Parathyroid adenoma (tissue), 2 donors: ENCODE results near the gene FHOD3.

Source experiments
- H2AFZ ChIP-seq: fragments of 300-600 bp; sonication (generic); one replicate; pipeline ENCODE4 v1.7.0; 2017; ENCODE audit warnings: antibody characterized with exemption, mild to moderate bottlenecking
- H3K27ac ChIP-seq: fragments of 300-600 bp; sonication (generic); one replicate; pipeline ENCODE4 v1.7.0; 2017
- H3K27me3 ChIP-seq: fragments of 300-600 bp; sonication (generic); one replicate; pipeline ENCODE4 v1.7.0; 2017; ENCODE audit warnings: low read length; ENCODE audit not compliant: control insufficient read depth, insufficient read depth
- H3K36me3 ChIP-seq: fragments of 300-600 bp; sonication (generic); one replicate; pipeline ENCODE4 v1.7.0; 2017; ENCODE audit warnings: low read length; ENCODE audit not compliant: control insufficient read depth, insufficient read depth
- H3K4me1 ChIP-seq: fragments of 300-600 bp; sonication (generic); one replicate; pipeline ENCODE4 v1.7.0; 2017; ENCODE audit warnings: control low read depth
- H3K4me2 ChIP-seq: fragments of 300-600 bp; sonication (generic); one replicate; pipeline ENCODE4 v1.7.0; 2017; ENCODE audit warnings: low read length
- H3K4me3 ChIP-seq: fragments of 300-600 bp; sonication (generic); one replicate; pipeline ENCODE4 v1.7.0; 2017; ENCODE audit warnings: low read depth, low read length
- H3K79me2 ChIP-seq: fragments of 300-600 bp; sonication (generic); one replicate; pipeline ENCODE4 v1.7.0; 2017; ENCODE audit warnings: control low read depth
- H3K9ac ChIP-seq: fragments of 300-600 bp; sonication (generic); one replicate; pipeline ENCODE4 v1.7.0; 2017; ENCODE audit warnings: mild to moderate bottlenecking
- H3K9me3 ChIP-seq: fragments of 300-600 bp; sonication (generic); one replicate; pipeline ENCODE4 v1.7.0; 2017; ENCODE audit warnings: low read length; ENCODE audit not compliant: control insufficient read depth
- CTCF ChIP-seq: fragments of 300-600 bp; sonication (generic); IDR thresholded peaks from one replicate; pipeline ENCODE4 v1.7.0; 2017; ENCODE audit warnings: antibody characterized with exemption, mild to moderate bottlenecking
- donor health status: primary hyperparathyroidism.

FHOD3 gene

GRCh38 chr18:36427831-36428230 is 130.3 kb downstream of the FHOD3 start:
- H3K4me1 ChIP-seq: no peaks in the 10 kb centered on the region
- no peak overlapping the region for H3K4me3 ChIP-seq
- TF ChIP-seq CTCF: no peak
- no peak overlapping the region for H3K9ac ChIP-seq
- H3K79me2 ChIP-seq: no peaks in the 10 kb centered on the region
- no peaks in the 10 kb centered on the region for H3K9me3 ChIP-seq
- no peak overlapping the region for H2AFZ ChIP-seq
- no peaks in the 10 kb centered on the region for H3K27me3 ChIP-seq
- no peak overlapping the region for H3K4me2 ChIP-seq
- H3K27ac ChIP-seq: no peak overlapping the region
- H3K36me3 ChIP-seq: no peaks in the 10 kb centered on the region

DNA sequence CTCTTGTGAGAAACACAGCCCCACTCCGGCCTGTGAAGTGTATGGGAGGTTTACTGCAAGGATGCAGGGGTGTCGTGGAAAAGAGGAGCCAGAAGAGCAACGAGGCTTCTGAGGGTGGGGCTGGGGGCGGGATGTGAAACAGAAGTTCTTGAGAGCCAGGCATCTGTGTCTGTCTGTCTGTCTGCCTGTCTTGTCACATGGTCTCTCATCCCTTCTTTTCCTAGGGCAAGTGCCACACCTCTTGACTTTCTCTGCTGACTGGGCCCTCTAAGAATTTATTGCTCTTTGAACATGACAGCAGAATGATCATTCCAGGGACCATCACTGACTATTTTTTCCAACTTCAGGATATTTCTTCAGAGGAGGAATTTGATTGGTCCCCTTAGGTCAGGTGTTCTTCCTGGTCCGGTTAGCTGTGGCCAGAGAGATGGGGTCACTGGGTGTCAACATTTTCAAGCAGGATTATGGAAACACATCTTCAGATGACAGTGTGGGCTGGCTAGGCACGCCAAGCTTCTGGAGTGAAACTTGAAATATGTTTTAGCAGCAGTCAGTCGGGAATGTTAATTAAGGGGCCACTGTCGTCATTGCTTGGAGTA is 131.0 kb downstream of the FHOD3 start:
- no peak overlapping the region for H2AFZ ChIP-seq
- no peaks in the 10 kb centered on the region for H3K9me3 ChIP-seq
- no peak overlapping the region for H3K4me2 ChIP-seq
- H3K4me1 ChIP-seq: no peaks in the 10 kb centered on the region
- no peak overlapping the region for H3K27ac ChIP-seq
- no peaks in the 10 kb centered on the region for H3K36me3 ChIP-seq
- TF ChIP-seq CTCF: no peak
- H3K4me3 ChIP-seq: no peak overlapping the region
- no peaks in the 10 kb centered on the region for H3K79me2 ChIP-seq
- no peaks in the 10 kb centered on the region for H3K27me3 ChIP-seq
- no peak overlapping the region for H3K9ac ChIP-seq

- Histone ChIP-seq H3K79me2 (no peaks in the 10 kb centered on the region), H3K4me3 (no peak overlapping the region), H3K27ac (no peak overlapping the region), H3K27me3 (no peaks in the 10 kb centered on the region), H3K9ac (no peak overlapping the region), H3K4me1 (no peaks in the 10 kb centered on the region), H3K4me2 (no peak overlapping the region), H2AFZ (no peak overlapping the region), H3K36me3 (no peaks in the 10 kb centered on the region), H3K9me3 (no peaks in the 10 kb centered on the region)
- TF ChIP-seq CTCF: no peak
Measured at GRCh38 chr18:36432880-36433555, 135.5 kb downstream of the FHOD3 start.

- peaks cover 2% of the 10 kb centered on the region for H3K4me1 ChIP-seq
Measured at GRCh38 chr18:36436387-36436786, 138.9 kb downstream of the FHOD3 start.

More at GRCh38 chr18:36436387-36436786, 138.9 kb downstream of the FHOD3 start:
- H3K27me3 ChIP-seq: no peaks in the 10 kb centered on the region
- H3K36me3 ChIP-seq: no peaks in the 10 kb centered on the region
- H3K9me3 ChIP-seq: no peaks in the 10 kb centered on the region
- no peak overlapping the region for H3K27ac ChIP-seq
- no peak overlapping the region for H3K4me3 ChIP-seq
- no peak overlapping the region for H2AFZ ChIP-seq
- H3K79me2 ChIP-seq: no peaks in the 10 kb centered on the region
- no peak for TF ChIP-seq CTCF
- no peak overlapping the region for H3K9ac ChIP-seq
- H3K4me2 ChIP-seq: no peak overlapping the region
